ENCODE results near the gene LDLRAD4.

The LDLRAD4 gene

GRCh38 chr18:13587477-13587876 is 368.9 kb downstream of the LDLRAD4 start:
- no peak for DNase-seq

GRCh38 chr18:13587937-13588336 is 369.4 kb downstream of the LDLRAD4 start:
- DNase-seq: no peak

GRCh38 chr18:13589316-13589715 is 370.8 kb downstream of the LDLRAD4 start:
- no peak for DNase-seq

GRCh38 chr18:13589943-13590342 is 371.4 kb downstream of the LDLRAD4 start:
- no peak for DNase-seq

GRCh38 chr18:13592246-13592645 is 373.7 kb downstream of the LDLRAD4 start:
- DNase-seq: peak; percentile 44

- no peak for DNase-seq
Measured at GRCh38 chr18:13594551-13594950, 376.0 kb downstream of the LDLRAD4 start.

GRCh38 chr18:13597068-13597467 is 378.5 kb downstream of the LDLRAD4 start:
- peak; percentile 40 for DNase-seq

- DNase-seq: no peak
Measured at GRCh38 chr18:13598591-13598990, 380.0 kb downstream of the LDLRAD4 start.

- no peak for DNase-seq
Measured at GRCh38 chr18:13599031-13599430, 380.5 kb downstream of the LDLRAD4 start.

GRCh38 chr18:13603304-13604019 is 384.9 kb downstream of the LDLRAD4 start:
- no peak for DNase-seq

GRCh38 chr18:13604786-13605185 is 386.2 kb downstream of the LDLRAD4 start:
- peak; percentile 27 for DNase-seq

GRCh38 chr18:13605477-13605876 is 386.9 kb downstream of the LDLRAD4 start:
- no peak for DNase-seq

GRCh38 chr18:13605901-13606300 is 387.3 kb downstream of the LDLRAD4 start:
- no peak for DNase-seq

GRCh38 chr18:13606604-13607254 is 388.2 kb downstream of the LDLRAD4 start:
- DNase-seq: no peak

- peak; percentile 79 for DNase-seq
Measured at GRCh38 chr18:13608024-13608562, 389.5 kb downstream of the LDLRAD4 start.

- DNase-seq: peak; percentile 49
Measured at GRCh38 chr18:13608791-13609532, 390.4 kb downstream of the LDLRAD4 start.

- no peak for DNase-seq
Measured at GRCh38 chr18:13610555-13611141, 392.1 kb downstream of the LDLRAD4 start.

GRCh38 chr18:13611142-13611600 is 392.6 kb downstream of the LDLRAD4 start:
- peak; percentile 32 for DNase-seq

GRCh38 chr18:13611601-13612195 is 393.1 kb downstream of the LDLRAD4 start:
- DNase-seq: peak; percentile 81

GRCh38 chr18:13612196-13612997 is 393.8 kb downstream of the LDLRAD4 start:
- peak; percentile 95 for DNase-seq

GRCh38 chr18:13613099-13613498 is 394.5 kb downstream of the LDLRAD4 start:
- no peak for DNase-seq

Data from hematopoietic multipotent progenitor cell treated with erythropoietin and hydrocortisone succinate and interleukin-3 and kit ligand, for 4 days (in vitro differentiated cells).